ENCODE results near the gene TRAPPC3.
"Not testable (repeated sequence)": the region's sequence is repeated elsewhere in the genome, so short reads cannot be mapped to it uniquely, and the experiment has no call there.

Gene TRAPPC3

GRCh38 chr1:36166136-36166535, 16.9 kb upstream of the TRAPPC3 start:
- DNase-seq (ENCODE audit: low read depth in 2 of 2): no peak

- no peak for DNase-seq (ENCODE audit: low read depth in 2 of 2)
Measured at GRCh38 chr1:36165145-36165544, 15.9 kb upstream of the TRAPPC3 start.

GRCh38 chr1:36164361-36164760, 15.1 kb upstream of the TRAPPC3 start:
- no peak for DNase-seq (ENCODE audit: low read depth in 2 of 2)

DNA sequence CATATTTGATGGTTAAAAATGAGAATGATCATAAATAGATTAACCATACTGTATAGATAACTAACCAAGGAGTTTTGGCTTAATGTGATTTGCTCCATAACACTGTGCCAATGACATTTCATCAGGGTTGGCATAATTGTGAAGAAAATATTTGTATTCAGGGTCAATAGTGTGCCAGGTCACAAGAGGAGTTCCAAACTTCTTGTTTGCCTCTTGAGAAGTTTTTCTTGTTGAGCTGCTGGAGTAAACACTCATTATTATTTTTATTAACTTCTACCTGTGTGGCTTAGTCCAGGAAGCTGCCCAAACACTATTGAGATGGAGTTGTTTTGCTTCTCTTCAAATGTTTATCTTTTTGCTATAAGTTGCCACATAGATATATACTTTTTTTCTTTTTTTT, 14.1 kb upstream of the TRAPPC3 start:
- DNase-seq (ENCODE audit: low read depth in 2 of 2): no peak

DNA sequence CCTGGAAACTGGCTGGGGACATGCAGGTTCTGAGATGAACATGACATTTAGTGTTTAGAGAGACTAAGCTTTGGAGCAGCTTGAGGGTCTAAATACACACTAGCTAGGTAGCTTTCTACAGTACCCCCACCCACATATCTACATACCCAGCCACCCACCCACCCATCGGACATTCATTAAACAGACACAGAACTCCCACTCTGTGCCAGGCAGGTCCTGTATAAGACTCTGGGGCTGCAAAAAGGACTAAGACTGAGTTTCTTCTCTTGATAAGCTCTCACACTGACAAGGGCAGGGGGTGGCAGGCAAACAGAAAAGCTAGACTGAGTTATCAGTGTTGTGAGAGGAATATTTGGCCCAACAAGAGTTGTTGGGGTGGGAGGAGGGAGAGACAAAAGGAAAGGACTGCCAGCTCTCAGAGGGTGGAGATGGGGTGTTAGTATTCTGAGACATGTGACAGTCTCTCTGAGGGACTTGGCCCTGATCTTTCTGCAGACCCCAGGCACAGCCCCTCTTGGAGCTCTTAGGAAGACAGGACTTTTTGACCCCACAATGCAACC, 13.5 kb upstream of the TRAPPC3 start:
- no peak for DNase-seq (ENCODE audit: low read depth in 2 of 2)

DNA sequence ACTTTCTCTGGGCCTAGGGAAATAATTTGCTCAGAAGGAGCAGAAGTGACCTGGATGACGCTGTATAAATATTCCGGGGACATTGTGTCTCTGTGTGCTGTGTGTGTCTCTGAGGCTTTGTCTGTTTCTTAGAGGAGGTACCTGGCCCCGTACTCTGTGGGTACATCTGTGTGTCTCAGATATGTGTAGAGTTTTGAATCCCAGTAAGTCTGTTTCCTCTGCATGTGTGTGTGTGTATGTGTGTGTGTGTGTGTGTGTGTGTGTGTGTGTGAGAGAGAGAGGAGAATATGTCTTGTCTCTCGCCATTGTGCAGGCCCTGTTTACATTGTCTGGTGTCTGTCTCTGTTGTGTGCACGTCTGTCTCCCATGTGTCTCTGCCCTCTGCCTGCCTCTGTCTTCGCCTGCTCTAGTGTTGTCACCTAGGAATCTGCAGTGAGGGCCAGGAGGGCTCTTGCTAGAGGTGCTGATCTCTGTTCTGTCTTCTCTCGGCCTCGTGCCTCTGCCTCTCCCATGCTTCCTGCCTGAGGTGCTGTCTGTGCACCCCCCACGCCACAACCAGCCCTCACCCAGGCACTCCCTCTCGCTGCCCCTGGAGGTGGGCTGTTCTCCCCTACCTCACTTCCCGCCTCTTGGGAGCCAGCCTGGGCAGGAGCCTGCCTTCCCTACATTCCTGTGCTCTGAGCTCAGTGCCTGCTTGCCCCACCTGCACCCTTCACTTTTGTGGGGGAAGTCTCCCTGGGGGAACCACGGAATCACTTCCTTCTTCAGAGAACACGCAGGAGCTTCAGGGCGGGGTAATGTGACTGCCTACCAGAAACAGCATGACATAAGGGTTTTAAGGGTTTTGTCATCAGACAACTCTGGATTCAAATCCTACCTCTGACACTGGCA, 12.6 kb upstream of the TRAPPC3 start:
- DNase-seq (ENCODE audit: low read depth in 2 of 2): no peak

- DNase-seq (ENCODE audit: low read depth in 2 of 2): peak; percentile 36 to 59
Measured at GRCh38 chr1:36160949-36161485, 11.7 kb upstream of the TRAPPC3 start.

DNA sequence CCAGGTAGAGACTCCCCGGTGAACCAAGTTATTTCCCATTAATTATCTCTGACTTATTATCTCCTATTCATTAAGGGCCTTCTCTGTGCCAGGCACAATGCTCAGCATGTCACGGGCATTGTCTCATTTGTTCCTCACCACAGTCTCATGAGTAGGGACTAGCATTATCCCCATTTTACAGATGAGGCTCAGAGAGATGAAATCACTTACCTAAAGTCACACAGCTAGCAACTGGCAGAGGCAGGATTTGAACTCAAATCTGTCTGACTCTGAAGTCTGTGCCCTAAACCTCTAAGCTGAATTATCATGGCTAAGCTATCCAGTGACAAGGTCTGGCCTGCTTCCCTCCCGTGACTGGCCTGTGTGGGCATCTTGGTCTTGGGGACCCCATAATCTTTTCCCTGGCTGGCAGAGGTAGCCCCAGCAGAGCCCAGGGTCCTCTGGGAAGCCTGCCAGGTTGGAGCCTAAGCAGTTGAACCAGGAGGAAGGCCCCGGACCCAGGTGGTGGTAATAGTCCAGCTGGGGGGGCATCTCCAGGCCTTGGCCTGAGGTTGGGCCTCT, 11.2 kb upstream of the TRAPPC3 start:
- no peak for DNase-seq (ENCODE audit: low read depth in 2 of 2)

GRCh38 chr1:36159614-36160387, 10.5 kb upstream of the TRAPPC3 start:
- no peak for DNase-seq (ENCODE audit: low read depth in 2 of 2)

DNA sequence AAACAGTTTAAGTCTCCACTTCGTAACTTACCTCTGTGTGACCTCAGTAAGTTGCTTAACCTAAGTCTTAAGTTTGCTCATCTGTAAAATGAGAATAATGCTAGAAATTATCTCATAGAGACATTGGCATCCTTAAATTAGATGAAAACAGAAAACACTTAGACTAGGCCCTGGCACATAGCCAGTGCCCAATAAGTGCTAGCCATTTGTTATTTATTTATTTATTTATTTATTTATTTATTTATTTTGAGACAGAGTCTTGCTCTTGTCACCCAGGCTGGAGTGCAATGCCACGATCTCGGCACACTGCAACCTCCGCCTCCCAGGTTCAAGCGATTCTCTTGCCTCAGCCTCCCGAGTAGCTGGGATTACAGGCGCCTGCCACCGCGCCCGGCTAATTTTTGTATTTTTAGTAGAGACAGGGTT, 9.6 kb upstream of the TRAPPC3 start:
- not testable (repeated sequence) for DNase-seq (ENCODE audit: low read depth in 2 of 2)

GRCh38 chr1:36157973-36158826, 8.9 kb upstream of the TRAPPC3 start:
- DNase-seq (ENCODE audit: low read depth in 2 of 2): no peak

DNA sequence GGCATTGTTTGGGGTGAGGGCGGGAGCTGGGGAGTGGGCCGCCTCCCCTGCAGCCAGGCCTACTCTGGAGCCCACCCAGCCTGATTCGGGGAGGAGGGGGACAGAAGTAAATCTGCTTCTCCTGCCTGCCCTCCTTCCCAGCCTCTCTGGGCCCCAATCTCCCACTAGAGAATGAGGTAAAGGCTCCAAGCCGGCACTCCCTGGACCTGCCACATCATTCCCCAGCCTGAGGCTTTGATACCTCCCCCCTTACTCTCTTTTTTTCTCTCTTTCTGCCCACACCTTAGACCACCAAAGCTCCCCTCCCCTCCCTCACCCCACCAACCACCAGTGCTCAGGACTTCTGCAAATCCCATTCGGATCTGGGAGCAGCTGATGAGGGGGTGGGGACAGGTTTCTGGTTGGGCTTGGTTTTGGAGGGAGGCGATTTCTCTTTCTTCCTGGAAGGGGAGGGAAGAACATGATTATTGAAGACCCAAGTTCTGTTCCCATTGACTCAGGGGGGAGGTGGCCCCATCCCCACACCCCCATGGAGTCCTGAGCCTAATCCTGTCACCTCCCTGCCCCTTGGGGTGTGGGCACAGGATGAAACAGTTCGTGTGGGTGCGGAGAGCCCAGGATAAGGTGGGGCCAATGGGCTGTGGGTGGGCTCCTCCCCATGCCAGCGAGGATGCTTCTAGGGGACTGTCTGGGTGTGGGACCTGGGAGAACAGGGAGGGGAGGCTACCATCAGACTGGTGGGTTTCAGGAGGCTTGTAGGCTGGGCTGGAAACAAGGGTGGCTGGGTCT, 8.0 kb upstream of the TRAPPC3 start:
- DNase-seq (ENCODE audit: low read depth in 2 of 2): no peak

GRCh38 chr1:36156329-36157114, 7.2 kb upstream of the TRAPPC3 start:
- DNase-seq (ENCODE audit: low read depth in 2 of 2): peak; percentile 42 to 52

DNA sequence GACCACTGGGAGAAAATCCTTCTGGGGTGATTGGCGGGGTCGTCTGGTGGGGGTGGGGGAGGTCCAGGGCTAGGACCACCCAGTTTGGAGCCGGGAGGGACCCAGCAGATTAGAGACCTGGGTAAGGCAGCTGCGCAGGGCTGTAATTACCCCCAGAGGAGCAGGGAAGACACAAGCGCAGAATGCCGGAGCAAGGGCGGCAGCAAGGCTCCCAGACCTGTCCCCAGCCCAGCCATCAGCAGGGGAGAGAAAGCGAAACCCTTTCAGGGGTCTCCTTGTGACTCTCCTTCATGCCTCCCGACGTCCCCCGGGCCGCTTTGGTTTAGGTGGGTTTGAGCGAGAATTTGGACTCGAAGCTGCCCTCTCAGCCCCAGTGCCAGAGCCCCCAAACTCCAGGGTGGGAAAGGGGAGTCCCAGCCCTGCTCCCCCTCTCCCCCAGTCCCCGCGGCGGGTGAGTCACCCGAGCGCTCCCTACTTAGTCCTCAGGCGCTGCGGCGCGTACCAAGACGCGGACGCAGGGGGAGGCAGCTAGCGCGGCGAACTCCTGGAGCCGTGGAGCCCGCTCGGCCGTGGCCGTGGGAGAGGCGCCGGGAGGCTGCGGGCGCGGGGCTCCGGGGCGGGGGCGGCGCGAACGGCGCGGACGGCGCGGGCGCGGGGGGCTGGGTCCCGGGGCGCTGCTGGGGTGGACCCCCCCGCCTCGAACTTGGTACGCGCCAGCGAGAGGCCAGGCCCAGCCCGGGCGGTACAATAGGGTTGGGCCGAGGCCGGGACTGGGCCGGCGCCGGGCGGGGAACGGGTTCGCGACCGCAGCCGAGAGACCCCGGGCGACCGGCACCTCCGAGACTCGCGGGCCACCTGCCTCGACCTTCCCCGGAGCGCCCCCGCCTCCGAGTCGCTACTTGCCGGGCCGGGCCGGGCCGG, 6.4 kb upstream of the TRAPPC3 start, which contains the start of gene MAP7D1:
TSS of gene MAP7D1 (plus strand) at position 753 of the 921 bp plus-strand sequence. CDS start 258 bp downstream, outside the sequence.
- DNase-seq (ENCODE audit: low read depth in 2 of 2): peak; percentile 75

DNA sequence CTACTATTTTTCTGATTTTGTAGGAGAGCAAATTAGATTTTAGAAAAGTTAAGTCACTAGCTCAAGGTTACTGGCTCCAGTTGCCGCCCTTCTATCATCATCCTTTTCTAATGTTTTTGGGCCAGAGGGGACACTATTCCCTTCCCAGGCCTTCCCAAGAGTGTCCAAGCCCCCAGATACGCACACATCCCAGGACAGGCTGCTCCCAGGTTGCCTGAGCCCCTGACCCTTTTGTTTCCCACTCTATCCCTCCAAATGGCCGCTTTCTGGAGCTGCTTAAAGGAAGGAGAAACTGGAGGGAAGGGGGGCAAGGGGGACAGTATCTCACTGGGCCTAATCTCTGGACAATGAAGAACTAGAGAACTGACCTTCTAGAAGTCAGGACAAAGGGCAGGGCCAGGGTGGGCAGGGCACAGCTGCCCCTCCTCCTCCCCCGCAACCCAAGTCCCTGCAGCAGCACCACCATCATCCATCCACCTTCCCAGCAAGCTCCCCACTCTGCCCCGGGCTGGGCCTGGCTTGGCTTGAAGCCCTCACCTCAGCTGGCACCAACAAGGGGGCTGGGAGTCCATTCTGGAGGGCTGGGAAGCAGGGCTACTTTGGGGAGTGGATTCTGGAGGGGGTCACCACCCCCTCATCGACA, 5.6 kb upstream of the TRAPPC3 start:
- no peak for DNase-seq (ENCODE audit: low read depth in 2 of 2)

DNA sequence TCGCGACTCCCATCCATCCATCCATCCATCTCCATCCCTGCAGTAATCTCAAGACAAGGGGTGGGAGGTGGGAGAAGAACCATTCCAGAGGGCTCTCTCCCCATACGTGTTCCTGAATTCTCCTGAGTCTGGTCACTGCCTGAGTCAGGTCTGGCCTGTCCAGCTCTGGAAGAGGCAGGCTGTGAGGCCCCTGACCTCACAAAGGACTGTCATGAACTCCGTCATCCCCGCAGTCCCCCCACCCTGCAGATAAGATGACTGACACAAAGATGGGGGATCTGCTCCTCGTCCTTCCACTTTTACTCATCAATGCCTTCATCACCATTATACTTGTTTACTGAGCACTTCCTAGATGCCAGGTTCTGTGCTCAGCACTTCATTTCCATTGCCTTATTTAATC, 5.0 kb upstream of the TRAPPC3 start:
- no peak for DNase-seq (ENCODE audit: low read depth in 2 of 2)

DNA sequence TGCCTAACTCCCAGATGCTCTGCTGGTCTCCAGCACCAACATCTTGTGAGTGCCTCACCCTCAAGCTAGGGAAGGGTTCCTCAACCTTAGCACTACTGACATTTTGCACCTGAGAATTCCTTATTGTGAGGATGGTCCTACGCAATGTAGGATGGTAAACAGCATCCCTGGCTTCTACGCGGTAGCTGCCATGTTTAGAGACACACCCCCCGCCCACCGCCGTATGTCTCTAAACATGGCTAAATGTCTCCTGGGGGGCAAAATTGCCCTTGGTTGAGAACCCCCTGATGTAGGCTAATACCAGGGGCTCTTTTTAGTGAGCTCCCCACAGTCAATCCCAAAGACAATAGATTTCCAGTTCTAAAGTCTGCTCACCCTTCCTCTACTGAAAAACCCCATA, 4.2 kb upstream of the TRAPPC3 start:
- no peak for DNase-seq (ENCODE audit: low read depth in 2 of 2)

- DNase-seq (ENCODE audit: low read depth in 2 of 2): no peak
Measured at GRCh38 chr1:36151845-36152203, 2.5 kb upstream of the TRAPPC3 start.

All from activated CD4-positive, alpha-beta T cell treated with anti-CD3 and anti-CD28 coated beads for 24 hours (primary cell).